ENCODE data around the gene UGT1A10.

- no peak for TF ChIP-seq RELA (IDR thresholded peaks at IDR 0.05; ENCODE audit: borderline replicate concordance, partially characterized antibody)
- no peak for TF ChIP-seq NKRF (conservative IDR thresholded peaks at IDR 0.05)
Measured at GRCh38 chr2:233818639-233819621, 182.7 kb downstream of the UGT1A10 start.

All from GM12878 (cell line).